CD14-positive monocyte (primary cell): Measurements from ENCODE around the gene FBXL17. TPM values are rescaled to one million over a fixed set of nuclear protein-coding genes. Genes with fewer than 3 reads are reported as not detected.

Experiments
- DNase-seq, 3 donors: peaks; one replicate each; pipeline ENCODE4 v3.0.0-alpha.2; 2011 to 2022
- H2AFZ ChIP-seq: 2 replicates; pipeline ENCODE4 v1.6.0; 2012; ENCODE audit warnings: mild to moderate bottlenecking, low read depth, low read length, inconsistent platforms; ENCODE audit not compliant: insufficient read depth, poor library complexity, severe bottlenecking
- H3K27ac ChIP-seq, 2 donors: 1 replicate in 1 of 2; 2 replicates in 1 of 2; pipeline ENCODE4 v1.5.1; 2012 to 2013; ENCODE audit warnings: low read length in 2 of 2, control low read depth in 1 of 2, inconsistent platforms in 1 of 2, low read depth in 1 of 2, mild to moderate bottlenecking in 1 of 2
- H3K27me3 ChIP-seq, 2 donors: one replicate each; pipeline versions ENCODE4 v1.6.0 to v1.6.1; 2011 to 2013; ENCODE audit warnings: low read length in 2 of 2; ENCODE audit not compliant: control insufficient read depth in 2 of 2, insufficient read depth in 2 of 2
- H3K36me3 ChIP-seq, 2 donors: replicated peaks in 1 of 2; 1 replicate in 1 of 2; 2 replicates in 1 of 2; pipeline versions ENCODE4 v1.5.1 to v1.6.1; 2012 to 2013; ENCODE audit warnings: low read length in 2 of 2, control low read depth in 1 of 2, inconsistent platforms in 1 of 2, mild to moderate bottlenecking in 1 of 2; ENCODE audit not compliant: insufficient read depth in 2 of 2, control insufficient read depth in 1 of 2
- H3K4me1 ChIP-seq, 2 donors: 1 replicate in 1 of 2; 2 replicates in 1 of 2; pipeline versions ENCODE4 v1.5.1 to v1.6.1; 2012 to 2013; ENCODE audit warnings: low read length in 2 of 2, control low read depth in 1 of 2, inconsistent platforms in 1 of 2, mild to moderate bottlenecking in 1 of 2, moderate library complexity in 1 of 2; ENCODE audit not compliant: insufficient read depth in 2 of 2, control insufficient read depth in 1 of 2
- H3K4me2 ChIP-seq: replicated peaks from 2 replicates; pipeline ENCODE3; 2012; ENCODE audit warnings: low read length, moderate library complexity, mild to moderate bottlenecking; ENCODE audit not compliant: poor library complexity, severe bottlenecking; ENCODE audit errors: extremely low read depth
- H3K4me3 ChIP-seq, 3 experiments: fragments of 200-600 bp in 1 of 3; sonication (generic) in 1 of 3; replicated peaks in 1 of 3; 1 replicate in 2 of 3; 2 replicates in 1 of 3; pipeline ENCODE4 v1.5.1; 2011 to 2013; ENCODE audit warnings: low read length in 3 of 3, mild to moderate bottlenecking in 3 of 3, control low read depth in 2 of 3, low read depth in 2 of 3, inconsistent platforms in 1 of 3, moderate library complexity in 1 of 3
- H3K79me2 ChIP-seq: 2 replicates; pipeline ENCODE4 v1.6.0; 2012; ENCODE audit warnings: mild to moderate bottlenecking, control low read depth, inconsistent platforms, low read length, moderate library complexity; ENCODE audit not compliant: insufficient read depth
- H3K9ac ChIP-seq: 2 replicates; pipeline ENCODE4 v1.6.0; 2017; ENCODE audit warnings: low read length, mild to moderate bottlenecking; ENCODE audit not compliant: insufficient read depth, poor library complexity, severe bottlenecking
- H3K9me3 ChIP-seq, 2 donors: replicated peaks in 1 of 2; 1 replicate in 1 of 2; 2 replicates in 1 of 2; pipeline versions ENCODE4 v1.5.1 to v1.6.1; 2012 to 2013; ENCODE audit warnings: low read length in 2 of 2, control low read depth in 1 of 2; ENCODE audit not compliant: control insufficient read depth in 1 of 2, insufficient read depth in 1 of 2
- H4K20me1 ChIP-seq: 2 replicates; pipeline ENCODE4 v1.6.0; 2012; ENCODE audit warnings: mild to moderate bottlenecking, low read length, control low read depth, moderate library complexity; ENCODE audit not compliant: insufficient read depth
- H3K27ac Mint-ChIP-seq, 7 donors: one replicate each; pipeline ENCODE4 v1.8.0; 2020; ENCODE audit warnings: mild to moderate bottlenecking in 7 of 7, mixed read lengths in 7 of 7, moderate library complexity in 6 of 7, inconsistent platforms in 2 of 7
- H3K27me3 Mint-ChIP-seq, 3 donors: one replicate each; pipeline ENCODE4 v1.8.0; 2021 to 2022; ENCODE audit warnings: low read depth in 3 of 3, mild to moderate bottlenecking in 3 of 3, mixed read lengths in 3 of 3, moderate library complexity in 3 of 3, inconsistent platforms in 1 of 3
- H3K36me3 Mint-ChIP-seq, 2 donors: one replicate each; pipeline ENCODE4 v1.8.0; 2020; ENCODE audit warnings: mixed read lengths in 2 of 2, inconsistent platforms in 1 of 2, mild to moderate bottlenecking in 1 of 2
- H3K4me1 Mint-ChIP-seq: one replicate; pipeline ENCODE4 v1.8.0; 2020; ENCODE audit warnings: mild to moderate bottlenecking, mixed read lengths
- H3K4me3 Mint-ChIP-seq, 2 donors: one replicate each; pipeline ENCODE4 v1.8.0; 2020; ENCODE audit warnings: mild to moderate bottlenecking in 2 of 2, mixed read lengths in 2 of 2, moderate library complexity in 1 of 2
- H3K9me3 Mint-ChIP-seq, 7 donors: one replicate each; pipeline ENCODE4 v1.8.0; 2020 to 2022; ENCODE audit warnings: mixed read lengths in 7 of 7, mild to moderate bottlenecking in 6 of 7, moderate library complexity in 6 of 7, inconsistent platforms in 2 of 7
- intact Hi-C, 2 donors: fragments of 100-400 bp; cut with micrococcal nuclease; formaldehyde crosslinking; loops; one replicate each; pipeline versions ENCODE4 v1.15.0 to v1.15.1; 2023
- polyA plus RNA-seq, 3 donors: library from polyadenylated mRNA; depleted of rRNA in 1 of 3; unstranded in 2 of 3; stranded (reverse) in 1 of 3; fragments of 300-500 nt in 2 of 3; fragments of >200 nt in 1 of 3; fragmentation: Illumina TruSeq in 2 of 3; gene quantifications; 1 replicate in 2 of 3; 2 replicates in 1 of 3; pipeline ENCODE4 v1.2.3, GENCODE V29; 2012 to 2021
- TF ChIP-seq, protein P1 (sequence below): fragments of 200-600 bp; IDR thresholded peaks from one replicate; pipeline ENCODE4 v1.8.0; 2022; ENCODE audit warnings: antibody characterized with exemption, mild to moderate bottlenecking

FBXL17 gene
- polyA plus RNA-seq, 3 donors, result 1.5 to 6.6 (median 2.0) TPM

DNA sequence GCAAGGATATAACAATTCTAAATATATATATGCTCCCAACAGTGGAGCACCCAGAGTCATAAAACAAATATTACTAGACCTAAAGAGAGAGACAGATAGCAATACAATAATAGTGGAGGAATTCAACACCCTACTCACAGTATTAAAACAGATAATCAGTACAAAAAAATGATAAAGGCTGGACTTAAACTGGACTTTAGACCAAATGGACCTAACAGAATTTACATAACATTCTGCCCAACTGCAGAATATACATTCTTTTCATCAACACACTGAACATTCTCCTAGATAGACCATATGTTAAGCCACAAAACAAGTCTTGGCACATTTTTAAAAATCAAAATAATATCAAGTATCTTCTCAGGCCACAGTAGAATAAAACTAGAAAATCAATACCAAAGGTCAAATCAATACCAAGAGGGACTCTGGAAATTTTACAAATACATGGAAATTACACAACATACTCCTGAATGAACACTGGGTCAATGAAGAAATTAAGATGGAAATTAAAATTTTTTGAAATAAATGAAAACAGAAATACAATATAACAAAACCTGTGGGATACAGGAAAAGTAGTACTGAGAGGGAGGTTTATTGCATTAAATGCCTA, 100.8 kb downstream of the FBXL17 start:
- Histone ChIP-seq H3K27ac (no peak overlapping the region), H3K4me1 (no peaks in the 10 kb centered on the region), H3K27me3 (no peaks in the 10 kb centered on the region), H2AFZ (no peak overlapping the region), H3K79me2 (no peaks in the 10 kb centered on the region), H4K20me1 (no peaks in the 10 kb centered on the region), H3K4me3 (no peak overlapping the region), H3K36me3 (no peaks in the 10 kb centered on the region), H3K4me2 (no peak overlapping the region), H3K9ac (no peak overlapping the region), H3K9me3 (no peaks in the 10 kb centered on the region)
- no peak for DNase-seq
- peaks cover 0 to 12% (median 9%) of the 10 kb centered on the region in 7 donors for H3K9me3 Mint-ChIP-seq
- no peaks in the 10 kb centered on the region for H3K27me3 Mint-ChIP-seq
- H3K36me3 Mint-ChIP-seq, result peaks cover 12 to 13% of the 10 kb centered on the region in 2 donors
- TF ChIP-seq, protein P1, sequence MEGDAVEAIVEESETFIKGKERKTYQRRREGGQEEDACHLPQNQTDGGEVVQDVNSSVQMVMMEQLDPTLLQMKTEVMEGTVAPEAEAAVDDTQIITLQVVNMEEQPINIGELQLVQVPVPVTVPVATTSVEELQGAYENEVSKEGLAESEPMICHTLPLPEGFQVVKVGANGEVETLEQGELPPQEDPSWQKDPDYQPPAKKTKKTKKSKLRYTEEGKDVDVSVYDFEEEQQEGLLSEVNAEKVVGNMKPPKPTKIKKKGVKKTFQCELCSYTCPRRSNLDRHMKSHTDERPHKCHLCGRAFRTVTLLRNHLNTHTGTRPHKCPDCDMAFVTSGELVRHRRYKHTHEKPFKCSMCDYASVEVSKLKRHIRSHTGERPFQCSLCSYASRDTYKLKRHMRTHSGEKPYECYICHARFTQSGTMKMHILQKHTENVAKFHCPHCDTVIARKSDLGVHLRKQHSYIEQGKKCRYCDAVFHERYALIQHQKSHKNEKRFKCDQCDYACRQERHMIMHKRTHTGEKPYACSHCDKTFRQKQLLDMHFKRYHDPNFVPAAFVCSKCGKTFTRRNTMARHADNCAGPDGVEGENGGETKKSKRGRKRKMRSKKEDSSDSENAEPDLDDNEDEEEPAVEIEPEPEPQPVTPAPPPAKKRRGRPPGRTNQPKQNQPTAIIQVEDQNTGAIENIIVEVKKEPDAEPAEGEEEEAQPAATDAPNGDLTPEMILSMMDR, result no peak
- H3K4me1 Mint-ChIP-seq, result no peaks in the 10 kb centered on the region
- H3K4me3 Mint-ChIP-seq, result no peak overlapping the region
- intact Hi-C loops, result no loop called here
- H3K27ac Mint-ChIP-seq, result no peak overlapping the region

DNA sequence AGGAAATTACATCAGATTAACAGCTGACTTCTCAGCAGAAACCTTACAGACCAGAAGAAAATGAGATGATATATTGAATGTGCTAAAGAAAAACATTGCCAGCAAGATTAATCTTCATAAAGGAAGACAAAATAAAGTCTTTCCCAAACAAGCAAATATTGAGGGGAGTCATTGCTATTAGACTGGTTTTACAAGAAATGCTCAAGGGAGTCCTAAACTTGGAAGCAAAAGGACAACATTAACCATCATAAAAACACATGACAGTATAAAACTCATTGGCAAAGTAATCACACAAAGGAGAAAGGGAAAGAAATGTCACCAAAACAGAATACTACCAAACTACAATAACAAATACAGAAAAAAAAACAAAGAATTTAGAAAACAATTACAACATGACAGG, 101.7 kb downstream of the FBXL17 start:
- Mint-ChIP-seq H3K27ac (peak overlapping the region in 1 of 7 donors; percentile 44), H3K4me1 (no peaks in the 10 kb centered on the region), H3K27me3 (no peaks in the 10 kb centered on the region), H3K9me3 (peaks cover 0 to 12% (median 9%) of the 10 kb centered on the region in 7 donors), H3K36me3 (peaks cover 9 to 11% of the 10 kb centered on the region in 2 donors), H3K4me3 (no peak overlapping the region)
- no peaks in the 10 kb centered on the region for H3K79me2 ChIP-seq
- H3K4me1 ChIP-seq, result no peaks in the 10 kb centered on the region
- H4K20me1 ChIP-seq, result no peaks in the 10 kb centered on the region
- H3K9me3 ChIP-seq, result no peaks in the 10 kb centered on the region
- H2AFZ ChIP-seq, result no peak overlapping the region
- H3K27ac ChIP-seq, result no peak overlapping the region
- intact Hi-C loops, result no loop called here
- DNase-seq, result no peak
- TF ChIP-seq, protein P1, result no peak
- no peak overlapping the region for H3K9ac ChIP-seq
- no peak overlapping the region for H3K4me3 ChIP-seq
- no peak overlapping the region for H3K4me2 ChIP-seq
- no peaks in the 10 kb centered on the region for H3K27me3 ChIP-seq
- H3K36me3 ChIP-seq, result no peaks in the 10 kb centered on the region
